GM19193 (cell line): ENCODE data around the gene ZNF165.
"Not testable (repeated sequence)": the region's sequence is repeated elsewhere in the genome, so short reads cannot be mapped to it uniquely, and the experiment has no call there.

Experiments
- POLR2A ChIP-seq: IDR thresholded peaks from 4 replicates; pipeline ENCODE4 v1.6.1; 2011; ENCODE audit not compliant: insufficient read depth, insufficient read length; ENCODE audit errors: extremely low read depth

ZNF165 gene

GRCh38 chr6:28080381-28080630 lies at the start of gene ZNF165:
TSS of gene ZNF165 (plus strand) at chr6:28080568. CDS start at chr6:28085481, 4,913 bp downstream.
- TF ChIP-seq POLR2A = not testable (repeated sequence)

- no peak for TF ChIP-seq POLR2A
Measured at GRCh38 chr6:28053584-28053983, 26.8 kb upstream of the ZNF165 start.

GRCh38 chr6:28060405-28060804 lies 20.0 kb upstream of the ZNF165 start:
- no peak for TF ChIP-seq POLR2A

GRCh38 chr6:28064272-28064671 lies 16.1 kb upstream of the ZNF165 start:
- TF ChIP-seq POLR2A = no peak

GRCh38 chr6:28068067-28068466 lies 12.3 kb upstream of the ZNF165 start:
- no peak for TF ChIP-seq POLR2A

- no peak for TF ChIP-seq POLR2A
Measured at GRCh38 chr6:28078050-28078449, 2.3 kb upstream of the ZNF165 start.

- TF ChIP-seq POLR2A = no peak
Measured at GRCh38 chr6:28078836-28079235, 1.5 kb upstream of the ZNF165 start.

- TF ChIP-seq POLR2A = peak; percentile 49
Measured at GRCh38 chr6:28080631-28081485, 490 bp downstream of the ZNF165 start.

GRCh38 chr6:28081486-28081751 lies 1.1 kb downstream of the ZNF165 start:
- no peak for TF ChIP-seq POLR2A

GRCh38 chr6:28082939-28083338 lies 2.6 kb downstream of the ZNF165 start:
- no peak for TF ChIP-seq POLR2A

GRCh38 chr6:28089054-28089453 lies 8.7 kb downstream of the ZNF165 start:
- no peak for TF ChIP-seq POLR2A

- TF ChIP-seq POLR2A = no peak
Measured at GRCh38 chr6:28090917-28091586, 10.7 kb downstream of the ZNF165 start.

- peak; percentile 93 for TF ChIP-seq POLR2A
Measured at GRCh38 chr6:28104392-28105244, 24.2 kb downstream of the ZNF165 start.

- TF ChIP-seq POLR2A = no peak
Measured at GRCh38 chr6:28105245-28105639, 24.9 kb downstream of the ZNF165 start.

- no peak for TF ChIP-seq POLR2A
Measured at GRCh38 chr6:28107506-28107905, 27.1 kb downstream of the ZNF165 start.

GRCh38 chr6:28111964-28112363 lies 31.6 kb downstream of the ZNF165 start:
- no peak for TF ChIP-seq POLR2A
